ACC112 (cell line): ENCODE measurements around the gene GKN1.
"Not testable (repeated sequence)": the region's sequence is repeated elsewhere in the genome, so short reads cannot be mapped to it uniquely, and the experiment has no call there.

Experiments used
- H2AFZ ChIP-seq: fragments of 200-600 bp; sonication (generic); one replicate; pipeline ENCODE4 v1.6.0; 2017; ENCODE audit warnings: antibody characterized with exemption, low read length; ENCODE audit not compliant: unreplicated experiment
- H3K27ac ChIP-seq: fragments of 200-600 bp; sonication (generic); 2 replicates; pipeline ENCODE4 v1.5.1; 2014; ENCODE audit warnings: low read depth, mild to moderate bottlenecking, antibody characterized with exemption, low read length, moderate library complexity
- H3K27me3 ChIP-seq: fragments of 200-600 bp; sonication (generic); 2 replicates; pipeline ENCODE4 v1.6.1; 2014; ENCODE audit warnings: mild to moderate bottlenecking, antibody characterized with exemption, low read length, moderate library complexity, mixed read lengths; ENCODE audit not compliant: insufficient read depth
- H3K36me3 ChIP-seq: fragments of 200-600 bp; sonication (generic); 2 replicates; pipeline ENCODE4 v1.6.1; 2016; ENCODE audit warnings: mild to moderate bottlenecking, antibody characterized with exemption, low read length, moderate library complexity, mixed read lengths; ENCODE audit not compliant: insufficient read depth
- H3K4me1 ChIP-seq: fragments of 200-600 bp; sonication (generic); one replicate; pipeline ENCODE4 v1.6.1; 2016; ENCODE audit warnings: low read length, mixed read lengths; ENCODE audit not compliant: insufficient read depth, unreplicated experiment, control insufficient read depth
- H3K4me3 ChIP-seq: fragments of 200-600 bp; sonication (generic); 2 replicates; pipeline ENCODE4 v1.5.1; 2014; ENCODE audit warnings: mild to moderate bottlenecking, low read depth, low read length
- H3K79me2 ChIP-seq: fragments of 200-600 bp; sonication (generic); one replicate; pipeline ENCODE4 v1.6.0; 2016; ENCODE audit warnings: low read length; ENCODE audit not compliant: control insufficient read depth, unreplicated experiment, insufficient read depth

The GKN1 gene

GRCh38 chr2:68938938-68939337, 35.5 kb upstream of the GKN1 start:
- Histone ChIP-seq H3K36me3 (no peaks in the 10 kb centered on the region), H3K27me3 (no peaks in the 10 kb centered on the region), H3K4me3 (no peak overlapping the region), H3K27ac (no peak overlapping the region), H2AFZ (no peak overlapping the region), H3K4me1 (peaks cover 12% of the 10 kb centered on the region), H3K79me2 (no peaks in the 10 kb centered on the region)

- Histone ChIP-seq H2AFZ (no peak overlapping the region), H3K4me1 (peaks cover 12% of the 10 kb centered on the region), H3K4me3 (no peak overlapping the region), H3K27ac (no peak overlapping the region), H3K27me3 (no peaks in the 10 kb centered on the region), H3K36me3 (no peaks in the 10 kb centered on the region), H3K79me2 (no peaks in the 10 kb centered on the region)
Measured at GRCh38 chr2:68939962-68940361, 34.5 kb upstream of the GKN1 start.

GRCh38 chr2:68940369-68940768, 34.1 kb upstream of the GKN1 start:
- Histone ChIP-seq H3K27me3 (no peaks in the 10 kb centered on the region), H3K4me1 (peaks cover 12% of the 10 kb centered on the region), H3K36me3 (no peaks in the 10 kb centered on the region), H3K4me3 (no peak overlapping the region), H2AFZ (no peak overlapping the region), H3K79me2 (no peaks in the 10 kb centered on the region), H3K27ac (no peak overlapping the region)

- Histone ChIP-seq H3K36me3 (no peaks in the 10 kb centered on the region), H3K4me3 (no peak overlapping the region), H3K27me3 (no peaks in the 10 kb centered on the region), H3K27ac (no peak overlapping the region), H2AFZ (no peak overlapping the region), H3K79me2 (no peaks in the 10 kb centered on the region), H3K4me1 (no peaks in the 10 kb centered on the region)
Measured at GRCh38 chr2:68942827-68943226, 31.6 kb upstream of the GKN1 start.

GRCh38 chr2:68943581-68944568, 30.6 kb upstream of the GKN1 start:
- Histone ChIP-seq H3K27ac (no peak overlapping the region), H3K4me3 (no peak overlapping the region), H2AFZ (peak overlapping the region; percentile 73), H3K79me2 (no peaks in the 10 kb centered on the region), H3K36me3 (no peaks in the 10 kb centered on the region), H3K4me1 (no peaks in the 10 kb centered on the region), H3K27me3 (no peaks in the 10 kb centered on the region)

- H3K27ac ChIP-seq = no peak overlapping the region
- H2AFZ ChIP-seq = no peak overlapping the region
- no peaks in the 10 kb centered on the region for H3K4me1 ChIP-seq
- H3K27me3 ChIP-seq = no peaks in the 10 kb centered on the region
- H3K79me2 ChIP-seq = no peaks in the 10 kb centered on the region
- no peaks in the 10 kb centered on the region for H3K36me3 ChIP-seq
- no peak overlapping the region for H3K4me3 ChIP-seq
Measured at GRCh38 chr2:68946117-68946516, 28.3 kb upstream of the GKN1 start.

- H3K79me2 ChIP-seq = no peaks in the 10 kb centered on the region
- no peak overlapping the region for H2AFZ ChIP-seq
- H3K27me3 ChIP-seq = no peaks in the 10 kb centered on the region
- H3K4me3 ChIP-seq = no peak overlapping the region
- H3K4me1 ChIP-seq = no peaks in the 10 kb centered on the region
- no peaks in the 10 kb centered on the region for H3K36me3 ChIP-seq
- H3K27ac ChIP-seq = no peak overlapping the region
Measured at GRCh38 chr2:68948710-68949109, 25.7 kb upstream of the GKN1 start.

GRCh38 chr2:68951899-68952298, 22.5 kb upstream of the GKN1 start:
- Histone ChIP-seq H3K36me3 (no peaks in the 10 kb centered on the region), H3K4me3 (no peak overlapping the region), H3K79me2 (no peaks in the 10 kb centered on the region), H3K27me3 (no peaks in the 10 kb centered on the region), H2AFZ (no peak overlapping the region), H3K27ac (no peak overlapping the region), H3K4me1 (no peaks in the 10 kb centered on the region)

- no peaks in the 10 kb centered on the region for H3K79me2 ChIP-seq
- H3K27ac ChIP-seq = no peak within 1 kb of the TSS
- H3K27me3 ChIP-seq = no peaks in the 10 kb centered on the region
- H2AFZ ChIP-seq = no peak within 1 kb of the TSS
- H3K36me3 ChIP-seq = no peaks in the 10 kb centered on the region
- no peaks in the 10 kb centered on the region for H3K4me1 ChIP-seq
- no peak within 1 kb of the TSS for H3K4me3 ChIP-seq
Measured at GRCh38 chr2:68952887-68953521, 21.4 kb upstream of the GKN1 start, which contains the start of gene GKN2. Gene GKN2 (minus strand): TSS chr2:68952893. CDS start chr2:68952861, 32 bp downstream.

GRCh38 chr2:68955432-68955831, 19.0 kb upstream of the GKN1 start:
- not testable (repeated sequence) for H2AFZ ChIP-seq, H3K4me3 ChIP-seq, H3K36me3 ChIP-seq, H3K4me1 ChIP-seq, H3K27ac ChIP-seq, H3K79me2 ChIP-seq, H3K27me3 ChIP-seq

GRCh38 chr2:68959001-68959400, 15.4 kb upstream of the GKN1 start:
- no peaks in the 10 kb centered on the region for H3K36me3 ChIP-seq
- no peak overlapping the region for H2AFZ ChIP-seq
- no peak overlapping the region for H3K4me3 ChIP-seq
- no peaks in the 10 kb centered on the region for H3K4me1 ChIP-seq
- H3K27ac ChIP-seq = no peak overlapping the region
- H3K27me3 ChIP-seq = no peaks in the 10 kb centered on the region
- no peaks in the 10 kb centered on the region for H3K79me2 ChIP-seq
